BE2C (cell line): ENCODE measurements around the gene PDS5B.

ENCODE experiments used
- DNase-seq: peaks from one replicate; pipeline ENCODE4 v3.0.0-alpha.2; 2020
- H3K27me3 ChIP-seq: fragments of 250-450 bp; sonication (Bioruptor Pico); 2 replicates; pipeline ENCODE4 v1.5.1; 2020; ENCODE audit warnings: mild to moderate bottlenecking
- H3K36me3 ChIP-seq: fragments of 250-450 bp; sonication (Bioruptor Pico); 2 replicates; pipeline ENCODE4 v1.5.1; 2020; ENCODE audit warnings: mild to moderate bottlenecking
- H3K4me1 ChIP-seq: fragments of 250-450 bp; sonication (Bioruptor Pico); 2 replicates; pipeline ENCODE4 v1.5.1; 2020
- H3K4me3 ChIP-seq: 2 replicates; pipeline ENCODE4 v1.5.1; 2011; ENCODE audit warnings: low read depth, low read length
- H3K9me3 ChIP-seq: fragments of 250-450 bp; sonication (Bioruptor Pico); 2 replicates; pipeline ENCODE4 v1.5.1; 2020
- CTCF ChIP-seq: IDR thresholded peaks from 2 replicates; pipeline ENCODE4 v1.5.1; 2012; ENCODE audit warnings: mild to moderate bottlenecking, low read depth, low read length

Gene PDS5B

GRCh38 chr13:32642316-32642715 is 56.1 kb downstream of the PDS5B start:
- H3K36me3 ChIP-seq = no peaks in the 10 kb centered on the region
- TF ChIP-seq CTCF = no peak
- peaks cover 8% of the 10 kb centered on the region for H3K4me1 ChIP-seq
- no peaks in the 10 kb centered on the region for H3K27me3 ChIP-seq
- H3K4me3 ChIP-seq = no peak overlapping the region
- H3K9me3 ChIP-seq = no peaks in the 10 kb centered on the region
- DNase-seq = no peak

- TF ChIP-seq CTCF = no peak
- Histone ChIP-seq H3K4me1 (peaks cover 8% of the 10 kb centered on the region), H3K9me3 (no peaks in the 10 kb centered on the region), H3K4me3 (no peak overlapping the region), H3K27me3 (no peaks in the 10 kb centered on the region), H3K36me3 (no peaks in the 10 kb centered on the region)
- no peak for DNase-seq
Measured at GRCh38 chr13:32642858-32643257, 56.6 kb downstream of the PDS5B start.

GRCh38 chr13:32645854-32646253 is 59.6 kb downstream of the PDS5B start:
- no peaks in the 10 kb centered on the region for H3K27me3 ChIP-seq
- H3K9me3 ChIP-seq = no peaks in the 10 kb centered on the region
- no peak for DNase-seq
- H3K36me3 ChIP-seq = no peaks in the 10 kb centered on the region
- no peak for TF ChIP-seq CTCF
- no peaks in the 10 kb centered on the region for H3K4me1 ChIP-seq
- H3K4me3 ChIP-seq = no peak overlapping the region

- Histone ChIP-seq H3K4me1 (no peaks in the 10 kb centered on the region), H3K9me3 (no peaks in the 10 kb centered on the region), H3K4me3 (no peak overlapping the region), H3K27me3 (no peaks in the 10 kb centered on the region), H3K36me3 (peaks cover under 1% of the 10 kb centered on the region; the same call in 1 of the 2 replicates)
- no peak for TF ChIP-seq CTCF
- no peak for DNase-seq
Measured at GRCh38 chr13:32647926-32648325, 61.7 kb downstream of the PDS5B start.

GRCh38 chr13:32650705-32651311 is 64.6 kb downstream of the PDS5B start:
- H3K36me3 ChIP-seq = peaks cover 17% of the 10 kb centered on the region
- TF ChIP-seq CTCF = peak; percentile 95
- H3K27me3 ChIP-seq = no peaks in the 10 kb centered on the region
- peaks cover 5% of the 10 kb centered on the region; the same call in 1 of the 2 replicates for H3K9me3 ChIP-seq
- no peaks in the 10 kb centered on the region for H3K4me1 ChIP-seq
- H3K4me3 ChIP-seq = no peak overlapping the region
- DNase-seq = peak; percentile 67

GRCh38 chr13:32657309-32657708 is 71.1 kb downstream of the PDS5B start:
- Histone ChIP-seq H3K27me3 (no peaks in the 10 kb centered on the region), H3K4me3 (no peak overlapping the region), H3K9me3 (peaks cover 5% of the 10 kb centered on the region; the same call in 1 of the 2 replicates), H3K4me1 (peaks cover 2% of the 10 kb centered on the region; the same call in 1 of the 2 replicates), H3K36me3 (peaks cover 21% of the 10 kb centered on the region)
- DNase-seq = no peak
- TF ChIP-seq CTCF = no peak
